Measurements from ENCODE around the gene GPR32. TPM values are rescaled to one million over a fixed set of nuclear protein-coding genes. Genes with fewer than 3 reads are reported as not detected.

GPR32 gene
- total and polyA plus RNA-seq, 4 experiments from 2014 or later: not detected

DNA sequence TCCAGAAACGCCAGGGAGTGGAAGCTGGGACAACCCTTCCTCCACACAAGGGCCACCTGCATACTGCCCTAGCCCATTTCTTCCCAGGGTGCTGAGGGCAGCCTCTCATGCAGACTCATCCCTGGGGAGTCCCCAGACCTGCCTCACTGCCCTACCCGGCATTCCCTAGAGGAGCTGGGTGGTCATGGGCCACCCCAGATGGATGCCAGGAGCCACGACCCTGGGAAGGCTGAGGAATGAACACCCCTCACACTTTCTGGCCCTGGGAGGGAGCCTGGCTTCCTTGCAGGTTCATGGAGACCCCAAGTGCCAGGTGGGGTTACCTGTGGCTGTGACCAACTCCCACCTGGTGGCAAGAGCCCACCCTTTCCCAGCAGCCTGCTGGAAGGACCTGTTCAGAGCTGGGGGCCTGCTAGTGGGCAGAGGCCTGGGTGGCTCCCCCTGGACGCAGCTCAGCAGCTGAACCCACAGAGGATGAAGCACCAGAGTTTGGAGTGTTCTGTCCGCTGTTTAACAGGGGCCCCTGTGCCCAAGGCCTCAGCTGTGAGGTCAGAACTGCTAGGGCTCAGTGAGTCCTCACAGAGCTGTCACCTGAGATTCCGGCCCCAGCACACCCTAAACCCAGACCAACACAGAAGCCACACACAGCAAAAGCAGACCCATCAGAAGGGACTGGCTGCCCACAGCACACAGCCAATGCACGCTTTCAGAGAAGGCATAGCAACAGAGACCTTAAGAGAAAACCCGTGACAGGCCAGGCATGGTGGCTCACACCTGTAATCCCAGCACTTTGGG, 26.6 kb downstream of the GPR32 start:
- Mint-ChIP-seq H3K27ac (no peak overlapping the region), H3K27me3 (no peaks in the 10 kb centered on the region), H3K9me3 (no peaks in the 10 kb centered on the region), H3K4me1 (peaks cover 8 to 14% (median 12%) of the 10 kb centered on the region in 4 donors), H3K36me3 (peaks cover 10 to 25% of the 10 kb centered on the region in 2 donors), H3K4me3 (peak overlapping the region in 1 of 8 donors; percentile 59)
- peaks cover 23% of the 10 kb centered on the region for H3K36me3 ChIP-seq (ENCODE audit: insufficient read depth, low read length)
- H3K9me3 ChIP-seq (ENCODE audit: control insufficient read depth in 1 of 2, low read length in 2 of 2): no peaks in the 10 kb centered on the region
- no peak for DNase-seq
- no peak overlapping the region for H3K27ac ChIP-seq (ENCODE audit: low read depth, low read length)
- ChIA-PET CTCF (ENCODE audit: partially characterized antibody) (interaction anchor here (1.9 kb wide), 1 partner anchor 12 kb away, joined by 4 read pairs; no protein-coding TSS in a partner anchor), POLR2A (ENCODE audit: partially characterized antibody) (interaction anchor here (3.0 kb wide), 1 partner anchor 7 kb away, joined by 14 read pairs; no protein-coding TSS in a partner anchor)
- intact Hi-C loops (cut with micrococcal nuclease): no loop called here
- H3K4me1 ChIP-seq (ENCODE audit: insufficient read depth, low read length): peaks cover 5% of the 10 kb centered on the region
- H3K4me3 ChIP-seq (ENCODE audit: low read length in 2 of 2): no peak overlapping the region
- no peaks in the 10 kb centered on the region for H3K27me3 ChIP-seq (ENCODE audit: insufficient read depth, low read length)

- Histone ChIP-seq H3K4me1 (ENCODE audit: insufficient read depth, low read length) (peaks cover 10% of the 10 kb centered on the region), H3K27me3 (ENCODE audit: insufficient read depth, low read length) (no peaks in the 10 kb centered on the region), H3K27ac (ENCODE audit: low read depth, low read length) (no peak overlapping the region), H3K36me3 (ENCODE audit: insufficient read depth, low read length) (peaks cover 23% of the 10 kb centered on the region), H3K4me3 (ENCODE audit: low read length in 2 of 2) (no peak overlapping the region), H3K9me3 (ENCODE audit: control insufficient read depth in 1 of 2, low read length in 2 of 2) (no peaks in the 10 kb centered on the region)
- no peaks in the 10 kb centered on the region for H3K27me3 Mint-ChIP-seq
- intact Hi-C loops (cut with micrococcal nuclease): no loop called here
- no peak overlapping the region for H3K4me3 Mint-ChIP-seq
- H3K4me1 Mint-ChIP-seq: peaks cover 10 to 17% (median 16%) of the 10 kb centered on the region in 4 donors
- peaks cover 10 to 28% of the 10 kb centered on the region in 2 donors for H3K36me3 Mint-ChIP-seq
- DNase-seq: no peak
- H3K9me3 Mint-ChIP-seq: no peaks in the 10 kb centered on the region
- no peak overlapping the region for H3K27ac Mint-ChIP-seq
- ChIA-PET POLR2A (ENCODE audit: partially characterized antibody) (no interaction called here), CTCF (ENCODE audit: partially characterized antibody) (interaction anchor here (1.9 kb wide), 1 partner anchor 13 kb away, joined by 4 read pairs; no protein-coding TSS in a partner anchor)
These were observed 27.1 kb downstream of the GPR32 start for GRCh38 chr19:50797429-50797780.

GRCh38 chr19:50797781-50798658, 27.8 kb downstream of the GPR32 start:
- no peak for DNase-seq
- intact Hi-C loops (cut with micrococcal nuclease): no loop called here
- Histone ChIP-seq H3K36me3 (ENCODE audit: insufficient read depth, low read length) (peaks cover 23% of the 10 kb centered on the region), H3K9me3 (ENCODE audit: control insufficient read depth in 1 of 2, low read length in 2 of 2) (no peaks in the 10 kb centered on the region), H3K27me3 (ENCODE audit: insufficient read depth, low read length) (no peaks in the 10 kb centered on the region), H3K27ac (ENCODE audit: low read depth, low read length) (no peak overlapping the region), H3K4me1 (ENCODE audit: insufficient read depth, low read length) (peaks cover 16% of the 10 kb centered on the region), H3K4me3 (ENCODE audit: low read length in 2 of 2) (no peak overlapping the region)
- Mint-ChIP-seq H3K27me3 (no peaks in the 10 kb centered on the region), H3K4me1 (peaks cover 14 to 23% (median 21%) of the 10 kb centered on the region in 4 donors), H3K4me3 (peak overlapping the region in 1 of 8 donors; percentile 36), H3K36me3 (peaks cover 10 to 31% of the 10 kb centered on the region in 2 donors), H3K27ac (no peak overlapping the region), H3K9me3 (no peaks in the 10 kb centered on the region)
- POLR2A ChIA-PET (ENCODE audit: partially characterized antibody): no interaction called here
- CTCF ChIA-PET (ENCODE audit: partially characterized antibody): no interaction called here

DNA sequence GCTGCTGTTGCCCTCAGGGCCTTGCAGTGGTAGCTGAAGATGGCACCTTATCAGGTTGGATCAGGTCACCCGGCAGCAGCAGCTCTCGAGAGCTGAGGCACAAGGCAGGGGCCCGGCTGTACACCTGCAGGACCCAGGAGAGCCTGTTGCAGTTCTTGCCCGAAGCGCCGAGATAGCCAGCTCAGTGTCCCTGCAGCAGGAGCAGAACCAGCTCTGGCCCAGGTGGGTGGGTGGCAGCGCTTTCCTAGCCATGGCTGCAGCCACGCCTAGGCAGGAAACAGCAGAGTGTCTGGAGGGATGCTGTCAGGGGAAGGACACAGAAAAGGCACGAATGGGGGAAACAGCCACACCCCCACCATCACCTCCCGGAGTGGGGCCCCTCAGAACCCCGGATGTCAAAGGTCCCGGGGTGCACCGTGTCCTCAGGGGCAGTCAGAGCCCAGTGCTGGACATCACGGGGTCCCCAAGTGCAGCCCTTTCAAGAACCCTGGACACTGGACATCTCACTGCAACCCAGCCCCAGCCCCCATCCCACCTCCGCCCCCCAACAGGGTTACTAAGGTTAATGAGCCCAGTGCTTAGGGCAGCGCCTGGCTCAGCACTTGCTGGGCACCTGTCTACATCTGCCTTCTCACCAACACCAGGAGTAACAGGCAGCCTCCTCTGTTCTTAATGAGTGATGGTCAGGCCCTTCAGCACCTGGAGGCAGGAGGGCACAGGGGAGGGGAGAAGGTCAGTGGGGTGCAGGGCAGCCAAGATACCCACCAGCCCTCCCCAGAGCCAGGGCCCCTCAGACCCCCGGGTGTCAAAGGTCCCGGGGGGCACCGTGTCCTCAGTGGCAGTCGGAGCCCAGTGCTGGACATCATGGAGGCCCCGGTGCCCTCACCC, 28.6 kb downstream of the GPR32 start:
- ChIA-PET POLR2A (ENCODE audit: partially characterized antibody) (no interaction called here), CTCF (ENCODE audit: partially characterized antibody) (no interaction called here)
- no peak overlapping the region for H3K27ac ChIP-seq (ENCODE audit: low read depth, low read length)
- H3K4me3 ChIP-seq (ENCODE audit: low read length in 2 of 2): no peak overlapping the region
- no peaks in the 10 kb centered on the region for H3K27me3 Mint-ChIP-seq
- no peaks in the 10 kb centered on the region for H3K27me3 ChIP-seq (ENCODE audit: insufficient read depth, low read length)
- H3K4me1 ChIP-seq (ENCODE audit: insufficient read depth, low read length): peaks cover 25% of the 10 kb centered on the region
- no peak overlapping the region for H3K4me3 Mint-ChIP-seq
- H3K36me3 ChIP-seq (ENCODE audit: insufficient read depth, low read length): peaks cover 23% of the 10 kb centered on the region
- H3K4me1 Mint-ChIP-seq: peaks cover 20 to 32% (median 28%) of the 10 kb centered on the region in 4 donors
- H3K9me3 ChIP-seq (ENCODE audit: control insufficient read depth in 1 of 2, low read length in 2 of 2): no peaks in the 10 kb centered on the region
- H3K27ac Mint-ChIP-seq: no peak overlapping the region
- no peaks in the 10 kb centered on the region for H3K9me3 Mint-ChIP-seq
- intact Hi-C loops (cut with micrococcal nuclease): no loop called here
- no peak for DNase-seq
- H3K36me3 Mint-ChIP-seq: peaks cover 10 to 38% of the 10 kb centered on the region in 2 donors

- H3K36me3 ChIP-seq (ENCODE audit: insufficient read depth, low read length): peaks cover 23% of the 10 kb centered on the region
- POLR2A ChIA-PET (ENCODE audit: partially characterized antibody): no interaction called here
- H3K27ac Mint-ChIP-seq: no peak overlapping the region
- no peaks in the 10 kb centered on the region for H3K27me3 ChIP-seq (ENCODE audit: insufficient read depth, low read length)
- intact Hi-C loops (cut with micrococcal nuclease): no loop called here
- CTCF ChIA-PET (ENCODE audit: partially characterized antibody): no interaction called here
- H3K27me3 Mint-ChIP-seq: no peaks in the 10 kb centered on the region
- no peak overlapping the region for H3K4me3 Mint-ChIP-seq
- no peak for DNase-seq
- peaks cover 21 to 33% (median 27%) of the 10 kb centered on the region in 4 donors for H3K4me1 Mint-ChIP-seq
- no peak overlapping the region for H3K4me3 ChIP-seq (ENCODE audit: low read length in 2 of 2)
- H3K4me1 ChIP-seq (ENCODE audit: insufficient read depth, low read length): peaks cover 20% of the 10 kb centered on the region
- H3K9me3 Mint-ChIP-seq: peaks cover 0 to 2% (median 0%) of the 10 kb centered on the region in 8 donors
- peaks cover 10 to 39% of the 10 kb centered on the region in 2 donors for H3K36me3 Mint-ChIP-seq
- H3K9me3 ChIP-seq (ENCODE audit: control insufficient read depth in 1 of 2, low read length in 2 of 2): no peaks in the 10 kb centered on the region
- H3K27ac ChIP-seq (ENCODE audit: low read depth, low read length): no peak overlapping the region
These were observed 29.2 kb downstream of the GPR32 start for GRCh38 chr19:50799547-50799851.

DNA sequence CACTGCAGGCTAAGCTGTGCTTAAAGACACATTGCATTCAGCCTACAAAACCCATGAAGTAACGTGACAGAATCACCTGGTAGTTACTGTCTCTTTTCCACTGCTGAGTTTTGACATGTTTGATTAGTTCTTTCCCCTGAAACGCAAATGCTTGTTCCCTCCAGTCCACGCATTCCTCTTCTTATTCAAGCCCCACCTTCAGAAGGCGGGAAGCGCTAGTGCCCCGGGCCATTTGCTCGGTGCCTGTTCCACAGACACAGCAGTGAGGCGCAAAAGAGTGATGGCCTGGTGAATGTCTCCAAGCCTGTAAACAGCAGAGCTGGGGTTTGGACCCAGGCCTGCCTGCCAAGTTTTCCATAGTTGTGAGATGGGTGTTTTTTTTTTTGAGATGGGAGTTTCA, 30.8 kb downstream of the GPR32 start:
- Histone ChIP-seq H3K27ac (ENCODE audit: low read depth, low read length) (no peak overlapping the region), H3K36me3 (ENCODE audit: insufficient read depth, low read length) (peaks cover 23% of the 10 kb centered on the region), H3K4me3 (ENCODE audit: low read length in 2 of 2) (no peak overlapping the region), H3K27me3 (ENCODE audit: insufficient read depth, low read length) (no peaks in the 10 kb centered on the region), H3K4me1 (ENCODE audit: insufficient read depth, low read length) (peaks cover 27% of the 10 kb centered on the region), H3K9me3 (ENCODE audit: control insufficient read depth in 1 of 2, low read length in 2 of 2) (no peaks in the 10 kb centered on the region)
- peaks cover 10 to 42% of the 10 kb centered on the region in 2 donors for H3K36me3 Mint-ChIP-seq
- ChIA-PET POLR2A (ENCODE audit: partially characterized antibody) (no interaction called here), CTCF (ENCODE audit: partially characterized antibody) (no interaction called here)
- H3K4me3 Mint-ChIP-seq: no peak overlapping the region
- H3K27ac Mint-ChIP-seq: peak overlapping the region in 3 of 7 donors; percentile 3 to 68 (median 27)
- peaks cover 24 to 49% (median 37%) of the 10 kb centered on the region in 4 donors for H3K4me1 Mint-ChIP-seq
- DNase-seq: no peak
- H3K9me3 Mint-ChIP-seq: peaks cover 0 to 3% (median 0%) of the 10 kb centered on the region in 8 donors
- intact Hi-C loops (cut with micrococcal nuclease): loop anchor here (10.0 kb wide), 1 partner anchor 776 kb away; the partner anchor contains the start of genes VRK3 and ZNF473
- H3K27me3 Mint-ChIP-seq: no peaks in the 10 kb centered on the region

All from CD4-positive, alpha-beta memory T cell (primary cell).